ENCODE measurements around the gene RYR2. TPM values are rescaled to one million over a fixed set of nuclear protein-coding genes. Genes with fewer than 3 reads are reported as not detected.

The RYR2 gene
- polyA plus RNA-seq, 10 donors, result 1.6 to 4.6 (median 3.1) TPM

DNA sequence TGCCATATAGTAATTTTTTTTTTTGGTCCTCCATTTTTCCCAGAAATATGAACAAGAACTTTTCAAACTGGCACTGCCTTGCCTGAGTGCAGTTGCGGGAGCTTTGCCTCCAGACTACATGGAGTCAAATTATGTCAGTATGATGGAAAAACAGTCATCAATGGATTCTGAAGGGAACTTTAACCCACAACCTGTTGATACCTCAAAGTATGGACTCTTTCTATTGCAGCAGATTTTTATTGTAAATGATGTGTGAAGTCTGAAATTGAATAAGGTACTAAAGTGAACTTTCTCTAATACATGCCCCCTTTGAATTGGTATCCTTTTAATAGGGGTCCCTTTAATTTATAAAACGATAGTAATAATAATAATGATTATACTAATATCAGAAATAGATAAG, 613.8 kb downstream of the RYR2 start:
- DNase-seq, result no peak

GRCh38 chr1:237664348-237664747, 622.4 kb downstream of the RYR2 start:
- no peak for DNase-seq

DNA sequence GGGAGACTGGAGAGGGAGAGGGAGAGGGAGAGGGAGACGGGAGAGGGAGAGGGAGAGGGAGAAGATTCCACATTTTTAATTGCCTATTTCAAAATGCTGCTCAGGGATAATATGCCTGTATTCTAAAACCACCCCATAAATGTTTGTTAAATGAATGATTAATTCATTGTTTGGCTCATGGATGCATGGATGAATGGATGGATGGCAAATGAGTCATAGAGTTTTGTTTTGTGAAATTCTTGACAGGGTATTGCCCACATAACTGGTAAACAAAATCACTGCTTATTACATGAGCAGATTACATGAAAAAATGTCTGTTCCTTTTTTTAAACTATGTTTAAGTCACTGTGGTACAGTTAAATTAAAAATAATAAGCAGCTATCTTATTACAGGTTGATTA, 628.3 kb downstream of the RYR2 start:
- DNase-seq, result no peak

GRCh38 chr1:237671262-237671661, 629.3 kb downstream of the RYR2 start:
- no peak for DNase-seq

GRCh38 chr1:237671935-237672334, 630.0 kb downstream of the RYR2 start:
- no peak for DNase-seq

- DNase-seq, result no peak
Observed at GRCh38 chr1:237672748-237673147, 630.8 kb downstream of the RYR2 start.

DNA sequence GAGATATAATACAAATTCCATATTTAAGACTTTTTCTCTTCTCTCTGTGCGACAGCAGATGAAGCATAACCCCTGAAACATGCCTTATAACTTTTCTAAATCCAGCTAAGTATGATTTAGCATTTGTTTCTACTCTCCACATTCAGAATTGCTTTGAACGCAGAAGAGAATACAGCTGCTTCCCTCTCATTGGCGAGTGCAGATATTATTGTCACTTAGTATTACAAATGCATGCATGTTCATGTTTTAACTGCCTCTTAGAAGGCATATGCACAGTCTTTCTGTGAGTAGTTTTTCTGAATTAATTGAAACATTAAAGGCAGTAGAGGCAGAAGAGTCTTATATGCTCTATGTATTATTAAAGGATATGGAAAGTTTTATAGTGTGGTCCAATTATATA, 631.6 kb downstream of the RYR2 start:
- no peak for DNase-seq

GRCh38 chr1:237677979-237678378, 636.0 kb downstream of the RYR2 start:
- peak in 2 of 3 donors; percentile 38 to 49 for DNase-seq

GRCh38 chr1:237679687-237680086, 637.7 kb downstream of the RYR2 start:
- no peak for DNase-seq

- peak; percentile 35 to 60 (median 43) for DNase-seq
Observed at GRCh38 chr1:237681210-237681609, 639.2 kb downstream of the RYR2 start.

GRCh38 chr1:237684236-237684635, 642.3 kb downstream of the RYR2 start:
- no peak for DNase-seq

DNA sequence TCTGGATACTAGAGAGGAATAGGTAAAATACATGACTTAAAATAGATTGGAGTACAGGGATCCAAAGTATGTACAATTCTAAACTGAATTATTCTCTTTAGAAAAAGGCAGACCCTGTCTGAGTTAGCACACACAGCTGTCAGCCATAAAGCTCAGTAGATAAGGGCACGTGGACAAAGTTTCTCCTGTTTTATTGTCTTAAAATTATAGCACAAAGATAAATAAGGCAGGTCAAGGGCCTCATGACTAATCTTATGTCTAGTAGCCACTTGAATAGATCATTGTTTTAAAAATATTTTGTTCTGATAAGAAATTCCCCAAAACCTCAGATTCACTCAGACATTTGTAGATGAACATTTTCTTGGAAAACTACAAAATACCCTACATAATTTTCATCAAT, 643.6 kb downstream of the RYR2 start:
- no peak for DNase-seq

GRCh38 chr1:237687804-237688203, 645.8 kb downstream of the RYR2 start:
- peak; percentile 15 to 54 (median 32) for DNase-seq

GRCh38 chr1:237690656-237691055, 648.7 kb downstream of the RYR2 start:
- no peak for DNase-seq

GRCh38 chr1:237692255-237692654, 650.3 kb downstream of the RYR2 start:
- no peak for DNase-seq

- no peak for DNase-seq
Observed at GRCh38 chr1:237695878-237696277, 653.9 kb downstream of the RYR2 start.

DNA sequence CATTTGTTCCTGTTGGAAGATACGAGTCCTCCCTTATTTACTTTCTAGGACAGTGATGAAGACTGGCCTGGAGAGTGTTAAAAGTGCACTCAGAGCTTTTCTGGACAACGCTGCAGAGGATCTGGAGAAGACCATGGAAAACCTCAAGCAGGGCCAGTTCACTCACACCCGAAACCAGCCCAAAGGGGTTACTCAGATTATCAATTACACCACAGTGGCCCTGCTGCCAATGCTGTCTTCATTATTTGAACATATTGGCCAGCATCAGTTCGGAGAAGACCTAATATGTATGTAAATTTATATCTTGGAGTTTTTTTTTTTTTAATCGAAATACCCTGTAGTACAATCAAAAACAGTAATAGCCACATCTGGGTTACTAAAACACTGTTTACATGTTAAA, 658.2 kb downstream of the RYR2 start:
- peak; percentile 50 to 68 (median 56) for DNase-seq

GRCh38 chr1:237701534-237701933, 659.5 kb downstream of the RYR2 start:
- DNase-seq, result no peak

DNA sequence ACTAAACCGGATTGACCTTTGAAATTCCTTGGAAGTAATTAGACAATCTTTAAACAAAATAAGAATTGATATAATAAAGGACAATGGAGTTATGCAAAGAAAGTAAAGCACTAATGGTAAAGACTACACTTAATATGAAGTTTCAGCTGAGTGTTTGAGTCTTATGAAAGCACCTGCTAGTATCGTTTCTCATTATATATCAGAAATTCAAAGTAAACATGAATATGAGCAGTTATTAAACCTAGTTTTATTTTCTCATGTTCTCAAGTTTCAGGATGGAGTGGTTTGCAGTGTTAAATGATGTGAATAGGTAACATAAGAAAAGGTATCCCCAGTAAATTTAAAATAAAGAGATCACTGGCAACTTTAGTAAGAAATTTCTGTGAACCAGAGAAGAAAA, 660.2 kb downstream of the RYR2 start:
- DNase-seq, result no peak

- no peak for DNase-seq
Observed at GRCh38 chr1:237705462-237705861, 663.5 kb downstream of the RYR2 start.

DNA sequence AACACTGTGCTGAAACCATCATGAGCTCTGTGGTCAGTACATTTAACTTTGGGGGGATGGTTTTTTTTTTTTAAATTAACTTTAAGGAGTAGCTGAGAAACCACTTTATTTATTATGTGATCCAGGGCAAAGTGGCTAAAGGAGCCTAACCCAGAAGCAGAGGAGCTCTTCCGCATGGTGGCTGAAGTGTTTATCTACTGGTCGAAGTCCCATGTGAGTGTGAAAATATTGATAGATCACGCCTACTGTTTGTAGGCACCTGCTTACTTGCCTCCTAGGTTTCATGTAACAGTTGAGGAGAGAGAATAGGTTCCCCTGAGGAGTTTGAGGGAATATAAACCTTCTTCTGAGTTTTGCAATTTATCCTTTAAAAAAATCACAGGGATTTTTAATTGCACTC, 667.4 kb downstream of the RYR2 start:
- DNase-seq, result no peak

GRCh38 chr1:237711281-237711680, 669.3 kb downstream of the RYR2 start:
- DNase-seq, result no peak

GRCh38 chr1:237712082-237712481, 670.1 kb downstream of the RYR2 start:
- no peak for DNase-seq

DNA sequence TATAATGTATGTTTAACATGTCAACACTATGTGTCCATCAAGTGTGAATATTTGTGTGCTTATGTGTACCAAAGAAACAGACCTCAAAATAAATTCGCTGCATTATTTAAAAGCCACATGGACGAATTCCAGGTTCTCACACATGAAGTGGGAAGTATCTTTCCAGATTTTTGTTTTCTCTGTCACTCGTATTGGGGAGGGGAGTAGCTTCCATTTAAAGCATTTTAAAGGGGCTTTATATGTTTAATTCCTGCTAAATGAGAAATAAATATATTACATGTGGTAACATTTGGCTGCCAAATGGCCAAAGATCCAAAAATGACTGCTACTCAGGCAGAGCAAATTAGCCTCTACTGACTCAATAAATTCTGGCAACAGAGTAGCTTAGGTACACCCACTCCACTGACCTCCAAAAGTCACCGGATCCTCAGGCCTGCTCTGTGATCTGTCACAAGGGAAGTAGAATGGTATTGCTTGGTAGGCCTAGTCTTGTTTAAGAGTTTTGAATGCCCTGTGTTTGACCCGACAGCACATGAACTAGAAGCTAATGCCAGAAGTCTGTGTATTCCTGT, 670.7 kb downstream of the RYR2 start:
- peak; percentile 23 to 43 (median 25) for DNase-seq

- no peak for DNase-seq
Observed at GRCh38 chr1:237713916-237714315, 671.9 kb downstream of the RYR2 start.

Data from muscle of back (tissue), 11 donors.